A549 (cell line): ENCODE data around the gene LRRFIP2. TPM values are rescaled to one million over a fixed set of nuclear protein-coding genes. Genes with fewer than 3 reads are reported as not detected.

Source experiments
- ATAC-seq, 2 experiments: fragments of 200-7000 bp in 1 of 2; fragments of >200 bp in 1 of 2; cut with Nextera tagmentation in 1 of 2; cut with Tn5 transposase in 1 of 2; 3 replicates each; pipeline versions ENCODE4 v1.8.0 to v1.9.1; 2018 to 2020; ENCODE audit warnings: mild to moderate bottlenecking in 1 of 2, moderate library complexity in 1 of 2
- CTCF ChIA-PET: fragments of 300-600 bp; sonication (Branson Sonifier 250); formaldehyde crosslinking; extraction: SDS; loops from one replicate; lab custom pipeline; 2021; ENCODE audit warnings: antibody characterized with exemption, inconsistent platforms; lab: Yijun Ruan, JAX
- POLR2A ChIA-PET: fragments of 350-600 bp; formaldehyde crosslinking; extraction: SDS; loops from one replicate; lab custom pipeline; 2021; ENCODE audit warnings: antibody characterized with exemption, inconsistent platforms; lab: Yijun Ruan, JAX
- DNase-seq, 2 experiments: peaks; one replicate each; pipeline versions ENCODE4 v3.0.0 to v3.0.0-alpha.2; 2011 to 2016; ENCODE audit warnings: low read depth in 1 of 2, low spot score in 1 of 2
- FAIRE-seq: peaks from 2 replicates; lab custom pipeline; 2011; peaks lifted over from hg19 to GRCh38; lab: Jason Lieb, UNC
- H3K27ac ChIP-seq, 2 experiments: fragments of >200 bp; sonication (Bioruptor Twin); formaldehyde crosslinking; 3 replicates each; pipeline ENCODE4 v1.5.1; 2016 to 2017
- H3K4me1 ChIP-seq: fragments of >200 bp; sonication (Bioruptor Twin); formaldehyde crosslinking; 3 replicates; pipeline ENCODE4 v1.6.1; 2016
- H3K4me2 ChIP-seq: fragments of >200 bp; sonication (Bioruptor Twin); formaldehyde crosslinking; 3 replicates; pipeline ENCODE4 v1.6.1; 2016
- H3K4me3 ChIP-seq: fragments of >200 bp; sonication (Bioruptor Twin); formaldehyde crosslinking; 3 replicates; pipeline ENCODE4 v1.5.1; 2016
- H3K9me3 ChIP-seq: fragments of >200 bp; sonication (Bioruptor Twin); formaldehyde crosslinking; 3 replicates; pipeline ENCODE4 v1.6.1; 2016
- ATOH8 ChIP-seq: fragments of 250-450 bp; sonication (Bioruptor Pico); IDR thresholded peaks from 2 replicates; pipeline ENCODE4 v1.5.0; 2020; ENCODE audit warnings: low read depth, mild to moderate bottlenecking, moderate library complexity
- BHLHE40 ChIP-seq: IDR thresholded peaks from 2 replicates; pipeline ENCODE4 v1.6.1; 2012; ENCODE audit warnings: low read depth, low read length, inconsistent platforms
- EHF ChIP-seq: fragments of 250-450 bp; sonication (Bioruptor Pico); IDR thresholded peaks from 2 replicates; pipeline ENCODE4 v1.5.0; 2020; ENCODE audit warnings: mild to moderate bottlenecking
- FOSB ChIP-seq: fragments of 250-450 bp; sonication (Bioruptor Pico); IDR thresholded peaks from 2 replicates; pipeline ENCODE4 v1.5.0; 2020; ENCODE audit warnings: mild to moderate bottlenecking, moderate library complexity
- FOSL2 ChIP-seq, 2 experiments: fragments of 450-650 bp in 1 of 2; fragments of >200 bp in 1 of 2; sonication (Bioruptor Twin) in 1 of 2; formaldehyde crosslinking; IDR thresholded peaks; 2 replicates each; pipeline versions ENCODE4 v1.5.0 to v1.6.1; 2016 to 2020; ENCODE audit warnings: mild to moderate bottlenecking in 1 of 2, moderate library complexity in 1 of 2
- GATA3 ChIP-seq: IDR thresholded peaks from 2 replicates; pipeline ENCODE4 v1.6.1; 2012; ENCODE audit warnings: borderline replicate concordance
- HDAC2 ChIP-seq: fragments of 200-600 bp; sonication (generic); IDR thresholded peaks from 2 replicates; pipeline ENCODE4 v1.6.1; 2016
- HEYL ChIP-seq: fragments of 250-450 bp; sonication (Bioruptor Pico); IDR thresholded peaks from 2 replicates; pipeline ENCODE4 v1.8.0; 2021; ENCODE audit warnings: mild to moderate bottlenecking, moderate library complexity
- JUN ChIP-seq, 2 experiments: fragments of >200 bp; sonication (Bioruptor Twin); formaldehyde crosslinking; IDR thresholded peaks; 2 replicates in 1 of 2; 3 replicates in 1 of 2; pipeline ENCODE4 v1.6.1; 2016 to 2017
- JUNB ChIP-seq: fragments of >200 bp; sonication (Bioruptor Twin); formaldehyde crosslinking; IDR thresholded peaks from 2 replicates; pipeline ENCODE4 v1.6.1; 2016
- MAFK ChIP-seq: fragments of 450-650 bp; IDR thresholded peaks from 2 replicates; pipeline ENCODE4 v1.6.1; 2014; ENCODE audit not compliant: partially characterized antibody
- MAX ChIP-seq: IDR thresholded peaks from 2 replicates; pipeline ENCODE4 v1.6.1; 2012
- MAZ ChIP-seq: fragments of 150-350 bp; IDR thresholded peaks from 2 replicates; pipeline ENCODE4 v1.6.1; 2014; ENCODE audit warnings: antibody characterized with exemption, low read depth, low read length, borderline replicate concordance
- NFE2L2 ChIP-seq: fragments of 150-350 bp; conservative IDR thresholded peaks from 2 replicates; pipeline ENCODE4 v1.6.1; 2014; ENCODE audit warnings: low read length
- NPAS2 ChIP-seq: fragments of 250-450 bp; sonication (Bioruptor Pico); IDR thresholded peaks from 2 replicates; pipeline ENCODE4 v1.8.0; 2022; ENCODE audit warnings: mild to moderate bottlenecking, moderate library complexity, borderline replicate concordance
- POLR2AphosphoS2 ChIP-seq: conservative IDR thresholded peaks from 2 replicates; pipeline ENCODE4 v1.6.1; 2012; ENCODE audit warnings: low read length, improper control_type of control experiment, inconsistent platforms
- REST ChIP-seq: fragments of 200-600 bp; sonication (generic); IDR thresholded peaks from 2 replicates; pipeline ENCODE4 v1.6.1; 2016; ENCODE audit warnings: antibody characterized with exemption, mild to moderate bottlenecking, moderate library complexity
- SMC3 ChIP-seq: fragments of >200 bp; sonication (Bioruptor Twin); formaldehyde crosslinking; IDR thresholded peaks from 3 replicates; pipeline ENCODE4 v1.6.1; 2018; ENCODE audit warnings: inconsistent platforms
- TFCP2L1 ChIP-seq: fragments of 250-450 bp; sonication (Bioruptor Pico); IDR thresholded peaks from 2 replicates; pipeline ENCODE4 v1.5.0; 2021; ENCODE audit warnings: mild to moderate bottlenecking
- ZC3H11A ChIP-seq: fragments of 450-650 bp; IDR thresholded peaks from 2 replicates; pipeline ENCODE4 v1.6.1; 2014; ENCODE audit warnings: antibody characterized with exemption, mild to moderate bottlenecking
- WGBS: methylation state at CpG from one replicate; pipeline ENCODE4 v1.1.6; 2017; ENCODE audit errors: missing lambda C conversion rate; 5-methylcytosine and 5-hydroxymethylcytosine counted together
- polyA plus RNA-seq, 4 experiments: library from polyadenylated mRNA; depleted of rRNA in 3 of 4; stranded (reverse); fragments of >200 nt; fragmentation: RNase III in 1 of 4; extraction: RNeasy Plus Mini Kit Qiagen cat#74134 plus additional on column Dnase treatment in 1 of 4; gene quantifications; 2 replicates in 3 of 4; 3 replicates in 1 of 4; pipeline ENCODE4 v1.2.3, GENCODE V29; 2011 to 2017

LRRFIP2 gene
- polyA plus RNA-seq, 2 of the 4 experiments (the other 2 are of a cell fraction), result 48.0 to 66.4 TPM

- TF ChIP-seq BHLHE40 (no peak), HDAC2 (no peak), JUN (IDR thresholded peaks at IDR 0.05) (no peak), NFE2L2 (no peak)
Observed at GRCh38 chr3:37116998-37117397, 57.4 kb downstream of the LRRFIP2 start (continued).

- Histone ChIP-seq H3K27ac (no peak overlapping the region), H3K4me3 (no peak overlapping the region), H3K4me2 (no peak overlapping the region), H3K9me3 (no peaks in the 10 kb centered on the region), H3K4me1 (peaks cover 13% of the 10 kb centered on the region; the same call in 2 of the 3 replicates)
- ATAC-seq, result peak in 1 of 2 experiments; percentile 37; a peak in 1 of 6 replicates
- no peak for FAIRE-seq
- no peak for DNase-seq
- 87% methylated on average over 2 of the region's 2 CpGs for WGBS
- peak; percentile 61 for TF ChIP-seq MAFK
- TF ChIP-seq JUNB, result no peak
- no peak for TF ChIP-seq MAX
- no peak for TF ChIP-seq ATOH8 (CRISPR knock-in tag)
- no peak for TF ChIP-seq ZC3H11A
- CTCF ChIA-PET, result interaction anchor here (0.7 to 1.3 kb wide), 2 partner anchors 10 to 15 kb away, joined by 3 to 4 read pairs; no protein-coding TSS in a partner anchor
- POLR2A ChIA-PET, result interaction anchor here (0.6 kb wide), 1 partner anchor 107 kb away, joined by 3 read pairs; no protein-coding TSS in a partner anchor
Observed at GRCh38 chr3:37115446-37115845, 58.9 kb downstream of the LRRFIP2 start.

GRCh38 chr3:37114251-37115145, 59.9 kb downstream of the LRRFIP2 start:
- H3K27ac ChIP-seq, result no peak overlapping the region
- H3K4me1 ChIP-seq, result peaks cover 13% of the 10 kb centered on the region; the same call in 2 of the 3 replicates
- no peak overlapping the region for H3K4me2 ChIP-seq
- no peak for DNase-seq
- CTCF ChIA-PET, result interaction anchor here (0.7 to 1.3 kb wide), 4 partner anchors 10 to 122 kb away, joined by 3 to 4 read pairs (median 3); partner anchors contain the start of gene EPM2AIP1
- TF ChIP-seq TFCP2L1 (CRISPR knock-in tag) (no peak), ATOH8 (CRISPR knock-in tag) (no peak), NPAS2 (CRISPR knock-in tag) (no peak)
- H3K9me3 ChIP-seq, result no peaks in the 10 kb centered on the region
- no peak for ATAC-seq
- 89% methylated on average over 2 of the region's 2 CpGs for WGBS
- no peak for FAIRE-seq
- no peak overlapping the region for H3K4me3 ChIP-seq
- POLR2A ChIA-PET, result interaction anchor here (0.7 kb wide), 1 partner anchor 18 kb away, joined by 3 read pairs; no protein-coding TSS in a partner anchor

GRCh38 chr3:37112987-37113386, 61.4 kb downstream of the LRRFIP2 start:
- no peak for TF ChIP-seq POLR2AphosphoS2
- no peak for TF ChIP-seq EHF (CRISPR knock-in tag)
- TF ChIP-seq FOSL2 (IDR thresholded peaks at IDR 0.05), result no peak
- TF ChIP-seq FOSL2 (CRISPR knock-in tag; IDR thresholded peaks at IDR 0.05), result no peak
- no peak for TF ChIP-seq FOSB (CRISPR knock-in tag)
- TF ChIP-seq NFE2L2, result no peak
- no peak for TF ChIP-seq SMC3
- no peak for TF ChIP-seq HEYL (CRISPR knock-in tag)
- TF ChIP-seq ATOH8 (CRISPR knock-in tag), result no peak
- no peak for TF ChIP-seq HDAC2
- TF ChIP-seq REST, result no peak
- TF ChIP-seq GATA3, result no peak
- TF ChIP-seq MAZ, result no peak
- ChIA-PET CTCF (interaction anchor here (0.6 to 0.9 kb wide), 2 partner anchors 28 to 99 kb away, joined by 3 read pairs; no protein-coding TSS in a partner anchor), POLR2A (no interaction called here)
- 94% methylated on average over 1 of the region's 1 CpG for WGBS
- FAIRE-seq (no peak), DNase-seq (no peak), ATAC-seq (no peak)
- H3K4me2 ChIP-seq, result no peak overlapping the region
- peaks cover 13% of the 10 kb centered on the region; the same call in 2 of the 3 replicates for H3K4me1 ChIP-seq
- H3K9me3 ChIP-seq, result no peaks in the 10 kb centered on the region
- no peak overlapping the region for H3K4me3 ChIP-seq
- no peak overlapping the region for H3K27ac ChIP-seq
